GM21529 (cell line): Measurements from ENCODE around the gene SCG5.

ENCODE experiments used
- ATAC-seq: cut with Tn5 transposase; IDR thresholded peaks from one replicate; pipeline ENCODE4 v1.9.1; 2021; ENCODE audit not compliant: unreplicated experiment

SCG5 gene

DNA sequence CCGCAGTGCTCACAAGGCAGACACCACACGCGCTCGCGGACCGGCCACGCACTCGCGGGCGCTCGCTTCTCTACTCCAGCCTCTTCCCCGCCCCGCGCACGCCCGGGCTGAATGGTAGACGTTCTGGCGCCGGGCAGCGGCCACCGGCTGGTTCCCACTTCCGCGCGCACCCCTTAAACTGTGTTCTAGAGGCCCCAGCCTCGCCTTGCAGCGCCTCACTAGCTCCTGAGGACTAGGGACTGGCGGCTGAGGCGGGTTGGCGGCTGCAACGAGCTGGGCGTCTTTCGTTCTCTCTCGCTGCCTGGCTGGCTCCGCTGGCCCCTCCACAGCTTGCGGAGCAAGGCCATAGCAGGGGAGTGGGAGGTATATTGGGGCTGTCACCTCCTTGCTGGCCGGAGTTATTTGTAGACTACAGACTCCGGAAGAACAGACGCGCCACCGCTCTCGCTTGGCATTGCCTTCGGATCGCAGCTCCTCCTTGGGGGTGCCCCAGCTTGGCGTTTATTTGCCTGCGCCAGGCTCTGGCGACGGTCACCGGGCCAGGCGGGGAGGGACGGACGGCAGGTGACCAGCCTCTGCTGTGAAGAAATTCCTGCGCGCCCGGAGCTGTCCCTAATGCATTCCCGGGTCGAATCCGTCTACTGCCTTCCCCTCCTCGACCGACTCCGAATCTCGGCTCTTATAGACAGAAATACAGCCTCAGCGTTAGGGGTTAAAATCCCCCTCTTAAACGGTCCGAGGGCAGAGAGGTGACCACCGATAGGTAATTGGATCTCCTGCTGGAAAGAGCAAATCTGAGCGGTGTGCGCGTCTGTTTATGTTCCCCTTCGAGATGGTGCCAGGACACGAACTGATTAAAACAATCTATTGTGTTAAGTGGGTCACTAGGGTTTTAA lies 77.6 kb downstream of the SCG5 start:
- no peak for ATAC-seq

DNA sequence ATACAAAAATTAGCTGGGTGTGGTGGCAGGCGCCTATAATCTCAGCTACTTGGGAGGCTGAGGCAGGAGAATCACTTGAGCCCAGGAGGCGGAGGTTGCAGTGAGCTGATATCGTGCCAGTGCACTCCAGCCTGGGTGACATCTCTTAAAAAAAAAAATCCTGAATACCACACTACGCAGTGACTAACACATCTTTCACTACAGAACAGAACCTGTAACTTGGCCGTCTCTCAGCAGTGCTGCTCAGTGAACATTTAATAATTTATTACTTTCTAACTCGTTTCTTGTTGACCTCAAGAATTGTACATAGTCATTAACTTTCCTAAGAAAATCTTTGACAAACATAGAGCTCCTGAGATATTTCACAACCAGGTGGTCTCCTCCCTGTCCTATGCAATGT lies 80.1 kb downstream of the SCG5 start:
- no peak for ATAC-seq

GRCh38 chr15:32722136-32722535 lies 80.6 kb downstream of the SCG5 start:
- no peak for ATAC-seq

DNA sequence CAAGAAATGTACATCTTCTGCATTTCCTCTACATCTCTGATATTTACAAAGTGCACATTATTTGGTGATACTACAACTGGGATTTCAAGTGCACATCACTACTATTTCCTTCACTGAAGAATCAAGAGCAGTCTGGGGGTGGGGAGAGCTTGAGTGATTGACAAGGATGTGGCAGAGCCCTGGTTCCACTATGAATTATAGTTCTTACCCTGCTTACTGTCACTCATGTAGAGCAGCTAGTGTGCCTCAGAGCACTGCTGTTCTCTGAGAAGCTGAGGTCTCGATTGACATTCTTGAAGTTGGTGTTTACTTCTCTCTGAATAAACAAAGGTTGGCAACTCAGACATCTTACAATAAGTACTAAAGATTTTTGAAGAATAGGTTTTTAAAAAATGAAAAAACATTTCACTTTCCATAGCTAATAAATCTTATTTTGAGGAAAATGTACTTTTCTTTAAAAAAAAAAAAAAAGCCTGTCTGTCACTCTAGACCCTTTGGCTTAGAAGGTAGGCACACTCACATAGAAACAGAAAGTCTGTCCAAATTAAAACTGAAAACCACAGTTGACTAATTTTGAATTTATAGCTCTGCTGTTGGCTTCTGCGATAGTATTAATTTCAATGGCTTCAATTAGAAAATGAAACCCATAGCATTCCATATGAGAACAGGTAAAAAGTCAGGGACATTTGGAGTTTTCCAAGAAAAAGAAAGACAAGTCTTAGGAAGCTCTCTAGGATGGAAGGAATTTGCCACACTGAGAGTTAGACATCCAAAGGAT lies 81.8 kb downstream of the SCG5 start:
- ATAC-seq: peak; percentile 89

DNA sequence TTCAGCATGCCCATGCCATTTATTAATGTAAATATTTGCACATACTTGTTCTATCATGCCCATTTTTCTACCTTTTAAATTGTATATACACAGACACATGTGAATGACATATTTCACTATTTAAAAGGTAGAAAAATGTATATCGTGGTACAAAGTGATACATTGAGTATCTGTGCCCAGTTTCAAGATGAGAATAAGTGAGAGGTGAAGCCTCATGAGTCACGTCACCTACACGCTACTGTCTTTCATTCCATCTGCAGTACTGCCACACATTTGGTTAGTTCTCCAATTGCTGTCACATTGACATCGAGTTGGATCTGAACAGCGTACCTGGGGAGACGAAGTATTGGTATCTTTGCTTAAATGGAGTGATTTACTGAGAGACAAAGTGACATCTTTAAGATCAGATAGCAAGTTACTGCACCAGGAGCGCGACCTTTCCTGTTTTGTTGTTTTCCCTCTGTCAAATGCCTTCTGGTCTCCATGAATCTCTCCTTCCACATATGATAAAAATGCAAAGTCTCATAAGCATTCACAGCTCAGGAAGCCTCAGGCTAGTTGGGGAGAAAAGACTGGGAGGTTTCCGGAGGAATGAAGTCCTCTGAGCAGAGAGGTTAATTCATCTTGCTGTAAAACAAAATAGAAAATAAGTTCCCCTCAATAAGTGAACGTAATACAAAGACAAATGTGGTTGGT lies 88.3 kb downstream of the SCG5 start:
- ATAC-seq: no peak

DNA sequence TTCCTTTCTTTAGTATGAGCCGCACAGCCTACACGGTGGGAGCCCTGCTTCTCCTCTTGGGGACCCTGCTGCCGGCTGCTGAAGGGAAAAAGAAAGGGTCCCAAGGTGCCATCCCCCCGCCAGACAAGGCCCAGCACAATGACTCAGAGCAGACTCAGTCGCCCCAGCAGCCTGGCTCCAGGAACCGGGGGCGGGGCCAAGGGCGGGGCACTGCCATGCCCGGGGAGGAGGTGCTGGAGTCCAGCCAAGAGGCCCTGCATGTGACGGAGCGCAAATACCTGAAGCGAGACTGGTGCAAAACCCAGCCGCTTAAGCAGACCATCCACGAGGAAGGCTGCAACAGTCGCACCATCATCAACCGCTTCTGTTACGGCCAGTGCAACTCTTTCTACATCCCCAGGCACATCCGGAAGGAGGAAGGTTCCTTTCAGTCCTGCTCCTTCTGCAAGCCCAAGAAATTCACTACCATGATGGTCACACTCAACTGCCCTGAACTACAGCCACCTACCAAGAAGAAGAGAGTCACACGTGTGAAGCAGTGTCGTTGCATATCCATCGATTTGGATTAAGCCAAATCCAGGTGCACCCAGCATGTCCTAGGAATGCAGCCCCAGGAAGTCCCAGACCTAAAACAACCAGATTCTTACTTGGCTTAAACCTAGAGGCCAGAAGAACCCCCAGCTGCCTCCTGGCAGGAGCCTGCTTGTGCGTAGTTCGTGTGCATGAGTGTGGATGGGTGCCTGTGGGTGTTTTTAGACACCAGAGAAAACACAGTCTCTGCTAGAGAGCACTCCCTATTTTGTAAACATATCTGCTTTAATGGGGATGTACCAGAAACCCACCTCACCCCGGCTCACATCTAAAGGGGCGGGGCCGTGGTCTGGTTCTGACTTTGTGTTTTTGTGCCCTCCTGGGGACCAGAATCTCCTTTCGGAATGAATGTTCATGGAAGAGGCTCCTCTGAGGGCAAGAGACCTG lies 89.5 kb downstream of the SCG5 start:
- ATAC-seq: no peak

DNA sequence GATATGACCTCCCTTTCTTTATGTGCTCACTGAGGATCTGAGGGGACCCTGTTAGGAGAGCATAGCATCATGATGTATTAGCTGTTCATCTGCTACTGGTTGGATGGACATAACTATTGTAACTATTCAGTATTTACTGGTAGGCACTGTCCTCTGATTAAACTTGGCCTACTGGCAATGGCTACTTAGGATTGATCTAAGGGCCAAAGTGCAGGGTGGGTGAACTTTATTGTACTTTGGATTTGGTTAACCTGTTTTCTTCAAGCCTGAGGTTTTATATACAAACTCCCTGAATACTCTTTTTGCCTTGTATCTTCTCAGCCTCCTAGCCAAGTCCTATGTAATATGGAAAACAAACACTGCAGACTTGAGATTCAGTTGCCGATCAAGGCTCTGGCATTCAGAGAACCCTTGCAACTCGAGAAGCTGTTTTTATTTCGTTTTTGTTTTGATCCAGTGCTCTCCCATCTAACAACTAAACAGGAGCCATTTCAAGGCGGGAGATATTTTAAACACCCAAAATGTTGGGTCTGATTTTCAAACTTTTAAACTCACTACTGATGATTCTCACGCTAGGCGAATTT lies 91.2 kb downstream of the SCG5 start:
- ATAC-seq: no peak

GRCh38 chr15:32733281-32733680 lies 91.8 kb downstream of the SCG5 start:
- no peak for ATAC-seq

GRCh38 chr15:32735989-32736700 lies 94.6 kb downstream of the SCG5 start:
- no peak for ATAC-seq

- ATAC-seq: no peak
Measured at GRCh38 chr15:32736701-32737061, 95.2 kb downstream of the SCG5 start.

DNA sequence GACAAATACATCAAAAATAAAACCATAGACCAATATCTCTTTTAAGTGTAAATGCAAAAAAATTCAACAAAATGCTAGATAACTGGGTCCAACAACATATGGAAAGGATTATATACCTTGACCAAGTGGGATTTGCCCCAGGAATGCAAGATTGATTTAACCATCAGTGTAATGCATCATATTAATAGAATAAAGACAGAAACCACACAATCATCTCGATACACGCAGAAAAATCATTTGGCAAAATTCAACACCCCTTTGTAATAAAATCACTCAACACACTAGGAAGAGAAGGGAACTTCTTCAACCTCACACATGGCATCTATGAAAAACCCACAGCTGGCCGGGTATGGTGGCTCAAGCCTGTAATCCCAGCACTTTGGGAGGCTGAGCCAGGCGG lies 95.8 kb downstream of the SCG5 start:
- no peak for ATAC-seq

DNA sequence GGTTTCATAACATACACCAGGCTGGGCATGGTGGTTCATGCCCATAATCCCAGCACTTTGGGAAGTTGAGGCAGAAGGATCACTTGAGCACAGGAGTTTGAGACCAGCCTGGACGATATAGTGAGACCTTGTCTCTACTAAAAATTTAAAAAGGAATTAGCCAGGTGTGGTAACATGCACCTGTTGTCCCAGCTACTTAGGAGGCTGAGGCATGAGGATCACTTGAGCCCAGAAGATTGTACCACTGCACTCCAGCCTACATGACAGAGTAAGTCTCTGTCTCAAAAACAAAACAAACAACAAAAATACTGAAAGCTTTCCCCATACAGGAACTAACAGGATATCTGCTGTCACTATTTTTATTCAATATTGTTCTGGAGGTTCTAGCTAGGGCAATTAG lies 97.2 kb downstream of the SCG5 start:
- no peak for ATAC-seq

GRCh38 chr15:32739522-32740063 lies 98.1 kb downstream of the SCG5 start:
- ATAC-seq: no peak

DNA sequence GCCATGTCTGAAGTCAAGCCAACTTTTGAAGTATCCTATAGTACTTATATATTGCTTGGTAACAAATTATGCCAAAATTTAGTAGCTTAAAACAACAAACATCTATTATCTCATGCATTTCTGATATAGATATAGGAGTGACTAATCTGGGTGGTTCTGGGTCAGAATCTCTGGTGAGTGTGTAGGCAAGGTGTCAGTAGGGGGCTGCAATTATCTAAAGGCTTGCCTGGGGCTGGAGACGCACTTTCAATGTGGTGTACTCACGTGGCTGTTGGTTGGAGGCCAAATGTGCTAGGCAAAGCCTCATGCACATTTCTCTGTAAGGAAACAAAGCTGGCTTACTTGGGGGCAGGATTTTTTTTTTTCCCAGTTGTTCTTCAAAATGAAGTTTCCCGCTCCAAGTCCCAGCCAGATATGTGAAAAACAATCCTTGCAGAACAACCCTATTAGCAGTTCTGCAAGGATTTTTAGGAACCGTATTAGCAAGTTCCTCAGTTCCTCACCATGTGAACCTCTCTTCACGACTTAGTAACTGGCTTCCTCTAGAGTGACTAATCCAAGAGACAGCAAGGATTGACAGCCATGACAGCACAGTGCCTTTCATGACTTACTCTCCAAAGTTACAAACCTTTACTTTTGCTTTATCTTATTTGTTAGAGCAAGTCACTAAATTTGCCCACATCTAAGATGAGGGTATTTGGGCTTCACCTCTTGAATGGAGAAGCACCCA lies 102.1 kb downstream of the SCG5 start:
- ATAC-seq: no peak

DNA sequence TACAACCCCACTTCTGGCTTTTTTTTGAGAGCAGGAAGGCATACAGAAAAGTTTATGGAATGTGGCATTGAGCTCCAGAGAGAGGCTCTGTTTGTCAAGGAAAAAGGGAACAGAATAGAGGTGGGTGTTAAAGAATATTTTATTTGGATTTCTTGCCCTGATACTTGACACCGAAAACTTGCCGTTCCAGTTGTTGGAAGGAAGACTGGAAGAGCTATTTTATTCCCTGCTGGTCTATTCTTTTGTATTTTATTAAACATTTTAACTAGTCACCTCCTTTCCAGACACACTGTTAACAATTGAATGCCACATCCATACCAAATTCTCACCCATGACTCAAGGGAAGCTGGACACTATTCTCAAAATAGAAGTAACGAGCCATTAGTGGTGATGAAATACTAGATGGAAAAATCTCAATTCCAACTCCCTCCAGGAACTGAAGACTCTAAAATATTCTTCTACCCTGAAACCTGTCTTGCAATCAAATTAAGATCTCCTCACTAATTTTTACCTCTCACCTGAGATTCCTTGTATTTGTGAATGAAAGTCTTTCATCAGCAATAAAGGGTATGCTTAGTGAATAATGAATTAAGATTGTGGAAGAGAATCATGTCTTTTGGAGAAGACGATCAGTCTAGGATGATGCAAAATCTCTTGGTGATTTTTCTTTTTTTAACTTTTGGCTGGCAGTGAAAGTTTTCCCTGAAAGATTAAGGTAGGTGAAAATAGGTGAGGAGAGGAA lies 104.8 kb downstream of the SCG5 start:
- no peak for ATAC-seq
